Sigmoid colon (tissue), 7 donors: ENCODE data around the gene ALOX12. TPM values are rescaled to one million over a fixed set of nuclear protein-coding genes. Genes with fewer than 3 reads are reported as not detected.
"Not testable (repeated sequence)": the region's sequence is repeated elsewhere in the genome, so short reads cannot be mapped to it uniquely, and the experiment has no call there.

Experiments
- DNase-seq: peaks from one replicate; pipeline ENCODE4 v3.0.0-alpha.2; 2019
- H3K27ac ChIP-seq, 4 donors: fragments of 200-600 bp; sonication (generic); one replicate each; pipeline ENCODE4 v1.5.1; 2016 to 2019; ENCODE audit warnings: mild to moderate bottlenecking in 1 of 4
- H3K27me3 ChIP-seq, 3 donors: fragments of 200-600 bp; sonication (generic); one replicate each; pipeline ENCODE4 v1.5.1; 2019; ENCODE audit warnings: mild to moderate bottlenecking in 1 of 3
- H3K36me3 ChIP-seq, 4 donors: fragments of 200-600 bp; sonication (generic); one replicate each; pipeline ENCODE4 v1.5.1; 2016 to 2019
- H3K4me1 ChIP-seq, 4 donors: fragments of 200-600 bp; sonication (generic); one replicate each; pipeline ENCODE4 v1.5.1; 2017 to 2019
- H3K4me3 ChIP-seq, 4 donors: fragments of 200-600 bp; sonication (generic); one replicate each; pipeline ENCODE4 v1.5.1; 2017 to 2019; ENCODE audit warnings: mild to moderate bottlenecking in 2 of 4, moderate library complexity in 1 of 4
- H3K9me3 ChIP-seq, 4 donors: fragments of 200-600 bp in 3 of 4; sonication (generic) in 3 of 4; one replicate each; pipeline versions ENCODE4 v1.5.1 to v1.6.1; 2013 to 2019
- CTCF ChIP-seq, 4 experiments: fragments of 450-650 bp in 3 of 4; fragments of 200-600 bp in 1 of 4; IDR thresholded peaks; one replicate each; pipeline ENCODE4 v1.5.1; 2016 to 2019; ENCODE audit warnings: antibody characterized with exemption in 4 of 4, mild to moderate bottlenecking in 3 of 4, moderate library complexity in 2 of 4
- EP300 ChIP-seq, 4 donors: sonication (generic); formaldehyde crosslinking; IDR thresholded peaks; one replicate each; pipeline ENCODE4 v1.6.1; 2017; ENCODE audit warnings: antibody characterized with exemption in 4 of 4
- POLR2A ChIP-seq, 2 donors: fragments of 450-650 bp; IDR thresholded peaks; one replicate each; pipeline ENCODE4 v1.6.1; 2016; ENCODE audit warnings: antibody characterized with exemption in 2 of 2, mild to moderate bottlenecking in 2 of 2, moderate library complexity in 2 of 2
- POLR2AphosphoS5 ChIP-seq, 4 donors: sonication (generic); formaldehyde crosslinking; IDR thresholded peaks; one replicate each; pipeline ENCODE4 v1.6.1; 2017; ENCODE audit warnings: antibody characterized with exemption in 4 of 4
- WGBS, 2 donors: extraction: QIAGEN DNeasy Blood & Tissue Kit; methylation state at CpG; one replicate each; pipeline ENCODE4 v1.1.7; 2013; 5-methylcytosine and 5-hydroxymethylcytosine counted together
- intact Hi-C: fragments of 100-400 bp; cut with DNase I; formaldehyde crosslinking; loops from one replicate; pipeline ENCODE4 v1.15.1; 2023
- polyA plus RNA-seq, 3 donors: library from polyadenylated mRNA; stranded (reverse); fragments of 200-250 nt; gene quantifications; one replicate each; pipeline ENCODE4 v1.2.3, GENCODE V29; 2013
- total RNA-seq, 4 donors: library from RNA; depleted of rRNA; stranded (reverse); fragments of >200 nt; gene quantifications; one replicate each; pipeline ENCODE4 v1.1.0, GENCODE V29; 2016
- donor health status: healthy with polysubstance abuse.
- donor health status: Bipolar disorder and iron deficiency.
- donor health status: healthy.

ALOX12 gene
- total and polyA plus RNA-seq, 7 donors: not detected

DNA sequence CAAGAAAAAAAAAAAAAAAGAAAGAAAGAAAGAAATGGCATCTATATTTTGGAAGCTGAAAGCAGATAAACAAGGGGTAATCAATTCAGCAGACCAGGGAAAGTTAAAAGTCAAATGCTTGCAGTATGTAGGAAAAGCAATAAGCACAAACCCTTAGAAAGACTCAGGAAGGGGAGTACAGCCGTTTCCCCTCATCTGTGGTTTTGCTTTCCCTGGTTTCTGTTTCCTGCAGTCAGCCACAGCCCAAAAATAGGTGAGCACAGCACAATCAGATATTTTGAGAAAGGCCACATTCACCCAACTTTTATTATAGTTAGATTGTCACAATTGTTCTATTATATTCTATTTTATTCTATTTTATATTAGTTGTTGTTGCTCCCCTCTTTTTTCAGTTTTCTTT lies 14.4 kb upstream of the ALOX12 start:
- intact Hi-C loops: no loop called here
- H3K9me3 ChIP-seq: no peaks in the 10 kb centered on the region
- H3K36me3 ChIP-seq: no peaks in the 10 kb centered on the region
- H3K4me3 ChIP-seq: no peak overlapping the region
- DNase-seq: no peak
- H3K4me1 ChIP-seq: no peaks in the 10 kb centered on the region
- TF ChIP-seq POLR2AphosphoS5 (IDR thresholded peaks at IDR 0.05): no peak
- TF ChIP-seq POLR2A (IDR thresholded peaks at IDR 0.05): no peak
- TF ChIP-seq CTCF (IDR thresholded peaks at IDR 0.05): no peak
- no peak for TF ChIP-seq EP300 (IDR thresholded peaks at IDR 0.05)
- 46 to 70% methylated on average over 1 of the region's 1 CpG for WGBS, 2 donors
- H3K27ac ChIP-seq: no peak overlapping the region
- H3K27me3 ChIP-seq: no peaks in the 10 kb centered on the region

DNA sequence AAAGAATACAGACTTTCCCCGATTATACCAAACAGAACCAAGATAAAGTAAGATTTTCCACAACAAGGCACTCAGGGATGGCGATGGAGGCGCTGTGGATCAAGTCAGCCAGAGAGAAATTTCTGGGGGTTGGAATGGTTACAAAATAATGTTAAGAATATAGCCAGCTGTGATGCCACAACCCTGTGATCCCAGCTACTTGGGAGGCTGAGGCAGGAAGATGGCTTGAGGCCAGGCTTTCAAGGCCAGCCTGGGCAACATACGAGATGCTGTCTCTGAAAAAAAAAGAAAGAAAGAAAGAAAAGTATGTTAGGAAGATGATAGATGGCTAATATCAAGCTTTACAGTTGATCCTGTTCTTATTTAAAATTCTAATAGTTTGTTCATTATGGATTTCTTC lies 10.6 kb upstream of the ALOX12 start:
- H3K27ac ChIP-seq: no peak overlapping the region
- H3K4me1 ChIP-seq: no peaks in the 10 kb centered on the region
- DNase-seq: no peak
- WGBS, 2 donors: 81 to 87% methylated on average over 4 of the region's 4 CpGs
- peaks cover 0 to 3% (median 0%) of the 10 kb centered on the region in 3 donors for H3K27me3 ChIP-seq
- intact Hi-C loops: no loop called here
- no peak overlapping the region for H3K4me3 ChIP-seq
- no peaks in the 10 kb centered on the region for H3K9me3 ChIP-seq
- TF ChIP-seq POLR2AphosphoS5 (IDR thresholded peaks at IDR 0.05): no peak
- no peak for TF ChIP-seq CTCF (IDR thresholded peaks at IDR 0.05)
- TF ChIP-seq EP300 (IDR thresholded peaks at IDR 0.05): no peak
- TF ChIP-seq POLR2A (IDR thresholded peaks at IDR 0.05): no peak
- no peaks in the 10 kb centered on the region for H3K36me3 ChIP-seq

DNA sequence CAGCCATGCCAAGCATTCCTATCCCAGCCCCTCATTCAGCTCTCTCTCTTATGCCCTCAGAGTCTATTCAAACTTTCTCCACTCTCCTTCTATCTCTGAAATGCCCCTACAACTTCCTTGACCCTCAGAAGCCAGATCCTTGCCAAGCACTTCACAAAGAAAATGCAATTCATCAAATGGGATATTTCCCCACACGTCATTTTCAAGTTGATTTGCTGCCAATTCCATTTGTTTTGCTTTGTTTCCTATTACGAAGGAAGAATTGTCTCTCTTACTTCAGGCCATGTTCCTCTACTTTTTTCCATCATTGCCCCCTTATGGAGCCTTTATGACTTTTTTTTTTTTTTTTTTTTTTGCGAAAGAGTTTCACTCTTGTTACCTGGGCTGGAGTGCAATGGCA lies 9.2 kb upstream of the ALOX12 start:
- Histone ChIP-seq H3K9me3 (no peaks in the 10 kb centered on the region), H3K4me3 (no peak overlapping the region), H3K36me3 (no peaks in the 10 kb centered on the region), H3K4me1 (no peaks in the 10 kb centered on the region), H3K27me3 (peaks cover 0 to 10% (median 0%) of the 10 kb centered on the region in 3 donors), H3K27ac (no peak overlapping the region)
- no peak for TF ChIP-seq POLR2A (IDR thresholded peaks at IDR 0.05)
- TF ChIP-seq CTCF (IDR thresholded peaks at IDR 0.05): no peak
- TF ChIP-seq POLR2AphosphoS5 (IDR thresholded peaks at IDR 0.05): no peak
- no peak for TF ChIP-seq EP300 (IDR thresholded peaks at IDR 0.05)
- DNase-seq: no peak
- WGBS, 2 donors: 85 to 87% methylated on average over 3 of the region's 3 CpGs
- intact Hi-C loops: no loop called here

DNA sequence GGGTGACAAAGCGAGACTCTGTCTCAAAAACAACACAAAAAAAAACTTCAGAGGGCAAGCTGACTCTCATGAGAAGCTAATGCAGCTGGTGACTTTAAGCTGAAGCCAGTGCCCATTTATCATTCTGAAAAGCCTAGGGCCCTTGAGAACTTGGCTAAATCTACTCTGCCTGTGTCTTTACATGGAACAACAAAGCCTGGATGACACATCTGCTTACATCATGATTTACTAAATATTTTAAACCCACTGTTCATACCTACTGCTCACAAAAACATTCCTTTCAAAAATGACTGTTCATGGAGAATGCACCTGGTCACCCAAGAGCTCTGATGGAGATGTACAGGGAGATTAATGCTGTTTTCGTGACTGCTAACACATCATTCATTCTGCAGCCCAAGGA lies 6.1 kb upstream of the ALOX12 start:
- no peak for TF ChIP-seq CTCF (IDR thresholded peaks at IDR 0.05)
- TF ChIP-seq POLR2AphosphoS5 (IDR thresholded peaks at IDR 0.05): no peak
- no peak for TF ChIP-seq POLR2A (IDR thresholded peaks at IDR 0.05)
- no peak for TF ChIP-seq EP300 (IDR thresholded peaks at IDR 0.05)
- intact Hi-C loops: no loop called here
- H3K27ac ChIP-seq: no peak overlapping the region
- no peaks in the 10 kb centered on the region for H3K36me3 ChIP-seq
- DNase-seq: no peak
- peaks cover 0 to 19% (median 0%) of the 10 kb centered on the region in 3 donors for H3K27me3 ChIP-seq
- H3K4me3 ChIP-seq: no peak overlapping the region
- WGBS, 2 donors: 96 to 97% methylated on average over 2 of the region's 2 CpGs
- H3K9me3 ChIP-seq: no peaks in the 10 kb centered on the region
- no peaks in the 10 kb centered on the region for H3K4me1 ChIP-seq

- H3K36me3 ChIP-seq, H3K9me3 ChIP-seq, H3K27ac ChIP-seq, DNase-seq, intact Hi-C loops, H3K4me3 ChIP-seq: not testable (repeated sequence)
- Histone ChIP-seq H3K4me1 (peaks cover 0 to 16% (median 14%) of the 10 kb centered on the region in 4 donors), H3K27me3 (peaks cover 0 to 36% (median 0%) of the 10 kb centered on the region in 3 donors)
- WGBS, 2 donors: 76% methylated on average over 5 of the region's 5 CpGs
Measured at GRCh38 chr17:6993613-6994056, 2.2 kb upstream of the ALOX12 start.
